ENCODE results near the gene SPATA6. TPM values are rescaled to one million over a fixed set of nuclear protein-coding genes. Genes with fewer than 3 reads are reported as not detected.
A peak's percentile ranks its signal among the peaks of the same experiment; 100 is the strongest.
"Not testable (repeated sequence)": the region's sequence is repeated elsewhere in the genome, so short reads cannot be mapped to it uniquely, and the experiment has no call there.

Gene SPATA6
- total and polyA plus RNA-seq, 8 donors = 2.1 to 13.6 (median 8.6) TPM

DNA sequence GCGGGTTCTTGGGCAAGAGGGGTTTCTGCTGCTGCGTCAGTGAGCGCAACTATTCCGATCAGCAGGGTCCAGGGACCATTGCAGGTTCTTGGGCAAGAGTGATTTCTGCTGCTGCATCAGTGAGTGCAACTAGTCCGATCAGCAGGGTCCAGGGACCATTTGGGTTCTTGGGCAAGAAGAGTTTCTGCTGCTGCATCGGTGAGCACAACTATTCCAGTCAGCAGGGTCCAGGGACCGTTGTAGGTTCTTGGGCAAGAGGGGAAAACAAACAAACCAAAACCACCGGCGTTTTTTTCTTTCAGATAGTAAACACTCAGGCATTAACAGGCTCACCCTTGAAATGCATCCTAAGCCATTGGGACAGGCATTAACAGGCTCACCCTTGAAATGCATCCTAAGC, 32.6 kb downstream of the SPATA6 start:
- no peak for ATAC-seq
- no peak for DNase-seq
- Histone ChIP-seq H3K27me3 (no peaks in the 10 kb centered on the region), H3K9me3 (no peaks in the 10 kb centered on the region), H3K27ac (no peak overlapping the region), H3K4me3 (no peak overlapping the region), H3K36me3 (no peaks in the 10 kb centered on the region), H3K4me1 (no peaks in the 10 kb centered on the region)
- TF ChIP-seq, protein P1, sequence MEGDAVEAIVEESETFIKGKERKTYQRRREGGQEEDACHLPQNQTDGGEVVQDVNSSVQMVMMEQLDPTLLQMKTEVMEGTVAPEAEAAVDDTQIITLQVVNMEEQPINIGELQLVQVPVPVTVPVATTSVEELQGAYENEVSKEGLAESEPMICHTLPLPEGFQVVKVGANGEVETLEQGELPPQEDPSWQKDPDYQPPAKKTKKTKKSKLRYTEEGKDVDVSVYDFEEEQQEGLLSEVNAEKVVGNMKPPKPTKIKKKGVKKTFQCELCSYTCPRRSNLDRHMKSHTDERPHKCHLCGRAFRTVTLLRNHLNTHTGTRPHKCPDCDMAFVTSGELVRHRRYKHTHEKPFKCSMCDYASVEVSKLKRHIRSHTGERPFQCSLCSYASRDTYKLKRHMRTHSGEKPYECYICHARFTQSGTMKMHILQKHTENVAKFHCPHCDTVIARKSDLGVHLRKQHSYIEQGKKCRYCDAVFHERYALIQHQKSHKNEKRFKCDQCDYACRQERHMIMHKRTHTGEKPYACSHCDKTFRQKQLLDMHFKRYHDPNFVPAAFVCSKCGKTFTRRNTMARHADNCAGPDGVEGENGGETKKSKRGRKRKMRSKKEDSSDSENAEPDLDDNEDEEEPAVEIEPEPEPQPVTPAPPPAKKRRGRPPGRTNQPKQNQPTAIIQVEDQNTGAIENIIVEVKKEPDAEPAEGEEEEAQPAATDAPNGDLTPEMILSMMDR (IDR thresholded peaks at IDR 0.05) = no peak
- intact Hi-C loops (cut with DNase I) = no loop called here
- WGBS, 2 donors = 92 to 94% methylated on average over 9 of the region's 9 CpGs
- FAIRE-seq = no peak

DNA sequence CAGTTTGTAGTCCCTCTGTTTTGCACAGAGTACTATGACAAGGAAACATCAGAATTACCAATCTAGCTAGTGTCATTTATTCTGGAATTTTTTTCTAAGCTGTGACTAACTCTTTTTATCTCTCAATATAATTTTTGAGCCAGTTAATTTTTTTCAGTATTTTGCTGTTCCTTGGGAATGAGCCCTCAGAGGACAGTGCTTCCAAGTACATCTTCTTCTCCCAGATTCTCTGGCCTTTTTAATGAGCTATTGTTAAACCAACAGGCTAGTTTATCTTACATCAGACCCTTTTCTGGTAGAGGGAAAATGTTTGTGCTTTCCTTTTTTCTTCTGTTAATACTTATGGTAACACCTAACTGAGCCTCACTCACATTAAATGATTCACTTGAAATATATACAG, 34.6 kb downstream of the SPATA6 start:
- FAIRE-seq; intact Hi-C loops (cut with DNase I); H3K4me3 ChIP-seq: not testable (repeated sequence)

DNA sequence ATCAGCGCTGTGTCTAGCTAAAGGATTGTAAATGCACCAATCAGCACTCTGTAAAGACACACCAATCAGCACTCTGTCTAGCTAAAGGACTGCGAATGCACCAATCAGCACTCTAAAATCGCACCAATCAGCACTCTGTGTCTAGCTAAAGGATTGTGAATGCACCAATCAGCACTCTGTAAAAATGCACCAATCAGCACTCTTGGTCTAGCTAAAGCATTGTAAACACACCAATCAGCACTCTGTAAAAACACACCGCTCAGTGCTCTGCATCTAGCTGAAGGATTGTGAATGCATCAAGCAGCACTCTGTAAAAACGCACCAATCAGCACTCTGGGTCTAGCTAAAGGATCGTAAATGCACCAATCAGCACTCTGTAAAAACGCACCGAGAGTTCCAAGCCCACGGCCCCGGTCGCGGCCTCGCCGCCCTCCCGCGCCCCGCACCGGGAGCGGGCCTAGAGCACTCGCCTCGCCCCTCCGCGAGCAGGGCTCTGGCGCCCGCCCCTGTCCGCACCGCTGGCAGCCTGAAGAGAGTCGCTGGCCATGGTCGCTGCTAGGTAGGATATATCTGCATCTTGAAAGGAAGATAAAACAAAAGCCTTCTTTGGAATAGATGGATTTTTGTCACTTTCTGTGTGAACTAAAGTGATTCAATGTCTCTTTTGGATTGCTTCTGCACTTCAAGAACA, 36.5 kb downstream of the SPATA6 start:
- H3K4me3 ChIP-seq; FAIRE-seq; H3K27ac ChIP-seq; H3K4me1 ChIP-seq; DNase-seq; intact Hi-C loops (cut with DNase I); H3K36me3 ChIP-seq; H3K9me3 ChIP-seq; H3K27me3 ChIP-seq: not testable (repeated sequence)
- peak in 1 of 4 donors; percentile 48 for ATAC-seq
- 95 to 96% methylated on average over 29 of the region's 29 CpGs for WGBS, 2 donors

More for the DNA sequence above, 34.6 kb downstream of the SPATA6 start:
- H3K9me3 ChIP-seq, H3K27ac ChIP-seq, H3K36me3 ChIP-seq, H3K27me3 ChIP-seq, DNase-seq, H3K4me1 ChIP-seq, ATAC-seq: not testable (repeated sequence)

DNA sequence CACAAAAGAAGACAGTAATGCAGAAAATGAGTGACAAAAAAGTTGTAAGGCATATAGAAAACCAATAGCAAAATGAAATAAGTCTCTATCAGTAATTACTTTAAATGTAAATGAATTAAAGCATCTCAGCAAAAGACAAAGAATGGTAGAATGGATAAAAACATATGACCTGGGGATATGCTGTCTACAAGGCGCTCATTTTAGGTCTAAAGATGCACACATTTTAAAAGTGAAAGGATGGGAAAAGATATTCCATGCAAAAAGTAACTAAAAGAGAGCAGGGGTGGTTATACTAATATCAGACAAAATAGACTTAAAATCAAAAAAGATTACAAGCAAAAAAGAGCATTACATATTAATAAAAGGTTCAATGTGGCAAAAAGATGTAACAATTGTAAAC, 41.2 kb downstream of the SPATA6 start:
- Histone ChIP-seq H3K27me3 (no peaks in the 10 kb centered on the region), H3K36me3 (no peaks in the 10 kb centered on the region), H3K9me3 (peaks cover 0 to 2% (median 0%) of the 10 kb centered on the region in 4 donors), H3K4me1 (no peaks in the 10 kb centered on the region), H3K27ac (no peak overlapping the region), H3K4me3 (no peak overlapping the region)
- 94 to 100% methylated on average over 1 of the region's 1 CpG for WGBS, 2 donors
- DNase-seq (no peak), ATAC-seq (no peak), FAIRE-seq (peak; percentile 5)
- TF ChIP-seq, protein P1 (IDR thresholded peaks at IDR 0.05) = no peak
- intact Hi-C loops (cut with DNase I) = no loop called here

DNA sequence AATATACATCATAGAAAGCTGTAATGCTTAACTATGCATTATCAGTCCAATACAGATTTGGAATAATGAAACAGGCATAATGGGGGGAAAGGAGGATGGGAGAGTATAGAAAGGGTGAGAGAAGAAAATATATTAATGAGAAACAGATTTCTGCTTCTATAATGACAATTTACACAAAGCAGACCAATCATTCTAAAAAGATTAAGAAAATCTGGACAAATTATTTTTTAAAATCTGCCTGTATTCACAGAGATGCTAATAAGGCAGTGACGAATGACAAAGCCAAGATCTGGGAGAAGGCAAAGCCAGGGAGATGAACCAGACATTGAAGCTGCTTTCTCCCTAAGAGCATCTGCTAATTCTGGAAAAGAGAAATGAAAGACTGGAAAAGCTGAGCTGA, 50.0 kb downstream of the SPATA6 start:
- FAIRE-seq (no peak), DNase-seq (no peak), ATAC-seq (no peak)
- Histone ChIP-seq H3K4me1 (no peaks in the 10 kb centered on the region), H3K36me3 (no peaks in the 10 kb centered on the region), H3K4me3 (no peak overlapping the region), H3K9me3 (no peaks in the 10 kb centered on the region), H3K27ac (no peak overlapping the region), H3K27me3 (no peaks in the 10 kb centered on the region)
- WGBS, 2 donors = 85 to 88% methylated on average over 1 of the region's 1 CpG
- TF ChIP-seq, protein P1 (IDR thresholded peaks at IDR 0.05) = no peak
- intact Hi-C loops (cut with DNase I) = no loop called here

DNA sequence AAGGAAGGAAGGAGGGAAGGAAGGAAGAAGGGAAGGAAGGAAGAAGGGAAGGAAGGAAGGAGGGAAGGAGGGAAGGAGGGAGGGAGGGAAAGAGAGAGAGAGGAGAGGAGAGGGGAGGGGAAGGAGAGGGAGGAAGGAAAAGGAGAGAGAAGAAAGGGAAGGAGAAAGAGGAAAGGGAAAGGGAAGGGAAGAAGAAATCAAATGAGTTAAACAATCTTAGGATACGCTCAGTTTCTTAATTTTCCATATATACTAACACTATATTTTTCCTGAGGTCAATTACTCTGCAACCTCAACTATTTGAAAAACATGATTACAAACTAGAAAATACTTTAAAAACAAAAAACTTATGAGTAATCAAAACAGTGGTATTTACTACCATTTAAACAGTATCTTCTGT, 53.3 kb downstream of the SPATA6 start:
- no peak for ATAC-seq

More for the DNA sequence above, 53.3 kb downstream of the SPATA6 start:
- DNase-seq (no peak), FAIRE-seq (no peak)
- Histone ChIP-seq H3K36me3 (no peaks in the 10 kb centered on the region), H3K9me3 (no peaks in the 10 kb centered on the region), H3K4me3 (no peak overlapping the region), H3K27ac (no peak overlapping the region), H3K27me3 (no peaks in the 10 kb centered on the region), H3K4me1 (no peaks in the 10 kb centered on the region)
- TF ChIP-seq, protein P1 (IDR thresholded peaks at IDR 0.05) = no peak
- 95 to 97% methylated on average over 1 of the region's 1 CpG for WGBS, 2 donors
- intact Hi-C loops (cut with DNase I) = no loop called here

All from pancreas (tissue), 10 donors.